ENCODE data around the gene TMEM80.

Gene TMEM80

DNA sequence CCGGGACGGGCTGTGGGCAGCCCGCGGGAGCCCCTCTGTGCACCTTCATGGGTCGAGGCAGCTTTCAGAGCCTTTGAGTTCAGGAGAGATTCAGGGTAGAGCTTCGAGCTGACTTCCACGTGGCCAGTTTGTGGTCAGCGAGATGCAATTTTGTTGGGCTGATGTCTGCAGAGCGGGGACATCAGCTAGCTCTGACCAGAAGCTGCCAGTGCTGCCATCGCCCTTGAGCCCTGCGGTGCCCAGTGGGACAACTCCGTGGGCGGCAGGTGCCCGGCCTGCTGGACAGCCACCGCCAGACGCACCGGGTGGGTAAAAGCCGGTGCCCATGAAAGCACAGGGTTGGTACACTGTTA lies 52.4 kb downstream of the TMEM80 start:
- no peak for DNase-seq

DNA sequence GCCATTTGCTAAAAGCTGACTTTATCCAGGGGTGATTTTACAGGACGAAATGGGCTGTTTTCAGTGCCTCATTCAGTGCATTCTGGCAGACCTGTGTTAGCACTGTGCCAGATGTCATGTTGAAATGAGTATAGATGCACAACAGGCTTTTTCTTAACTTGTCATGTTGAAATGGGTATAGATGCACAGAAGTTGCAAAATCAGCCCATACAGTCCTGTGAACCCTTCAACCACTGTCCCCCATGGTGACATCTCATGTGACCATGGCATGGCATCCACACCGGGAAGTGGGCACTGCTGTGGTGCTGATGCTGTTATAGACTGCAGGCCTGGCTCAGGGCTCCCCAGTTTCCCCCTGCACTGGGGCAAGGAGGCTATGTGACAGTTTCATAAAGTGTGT lies 54.1 kb downstream of the TMEM80 start:
- no peak for DNase-seq

Data from effector CD4-positive, alpha-beta T cell (primary cell).